ENCODE measurements around the gene ACIN1. TPM values are rescaled to one million over a fixed set of nuclear protein-coding genes. Genes with fewer than 3 reads are reported as not detected.

Gene ACIN1
- total and polyA plus RNA-seq, 10 donors: 59.2 to 228 (median 186) TPM

- intact Hi-C loops (cut with DNase I; ENCODE audit: low total_unique reads): no loop called here
- DNase-seq: no peak
- Histone ChIP-seq H3K9me3 (no peaks in the 10 kb centered on the region), H3K36me3 (peaks cover 0 to 46% (median 14%) of the 10 kb centered on the region in 6 donors), H3K4me1 (peaks cover 0 to 31% (median 9%) of the 10 kb centered on the region in 6 donors), H3K4me3 (no peak overlapping the region), H3K27ac (no peak overlapping the region), H3K27me3 (replicated peaks in 1 of 7) (no peaks in the 10 kb centered on the region)
- TF ChIP-seq POLR2A (IDR thresholded peaks at IDR 0.05) (no peak), CTCF (IDR thresholded peaks at IDR 0.05 in 8 of 11, conservative IDR thresholded peaks at IDR 0.05 in 3 of 11) (no peak), POLR2AphosphoS5 (IDR thresholded peaks at IDR 0.05) (no peak)
- 78 to 92% (median 86%) methylated on average over 9 of the region's 9 CpGs for WGBS, 5 donors
These were observed 73.5 kb downstream of the ACIN1 start for GRCh38 chr14:23021434-23021833.

GRCh38 chr14:23020143-23021128 lies 74.5 kb downstream of the ACIN1 start:
- Histone ChIP-seq H3K4me1 (peaks cover 0 to 21% (median 5%) of the 10 kb centered on the region in 6 donors), H3K27me3 (replicated peaks in 1 of 7) (no peaks in the 10 kb centered on the region), H3K27ac (no peak overlapping the region), H3K36me3 (peaks cover 0 to 36% (median 5%) of the 10 kb centered on the region in 6 donors), H3K9me3 (no peaks in the 10 kb centered on the region), H3K4me3 (no peak overlapping the region)
- DNase-seq: no peak
- TF ChIP-seq CTCF (IDR thresholded peaks at IDR 0.05 in 8 of 11, conservative IDR thresholded peaks at IDR 0.05 in 3 of 11) (no peak), POLR2A (IDR thresholded peaks at IDR 0.05) (no peak), POLR2AphosphoS5 (IDR thresholded peaks at IDR 0.05) (no peak)
- 84 to 95% (median 92%) methylated on average over 7 of the region's 7 CpGs for WGBS, 5 donors
- intact Hi-C loops (cut with DNase I; ENCODE audit: low total_unique reads): no loop called here

- DNase-seq: no peak
- intact Hi-C loops (cut with DNase I; ENCODE audit: low total_unique reads): no loop called here
- Histone ChIP-seq H3K4me3 (no peak overlapping the region), H3K27me3 (replicated peaks in 1 of 7) (no peaks in the 10 kb centered on the region), H3K9me3 (no peaks in the 10 kb centered on the region), H3K27ac (no peak overlapping the region), H3K36me3 (peaks cover 0 to 13% (median 0%) of the 10 kb centered on the region in 6 donors), H3K4me1 (peaks cover 0 to 10% (median 0%) of the 10 kb centered on the region in 6 donors)
- TF ChIP-seq POLR2AphosphoS5 (IDR thresholded peaks at IDR 0.05) (no peak), CTCF (IDR thresholded peaks at IDR 0.05 in 8 of 11, conservative IDR thresholded peaks at IDR 0.05 in 3 of 11) (no peak), POLR2A (IDR thresholded peaks at IDR 0.05) (no peak)
These were observed 76.8 kb downstream of the ACIN1 start for GRCh38 chr14:23018107-23018506.

- no peak for DNase-seq
- Histone ChIP-seq H3K27me3 (replicated peaks in 1 of 7) (no peaks in the 10 kb centered on the region), H3K27ac (no peak overlapping the region), H3K36me3 (peaks cover 0 to 12% (median 0%) of the 10 kb centered on the region in 6 donors), H3K9me3 (no peaks in the 10 kb centered on the region), H3K4me1 (no peaks in the 10 kb centered on the region), H3K4me3 (no peak overlapping the region)
- 88 to 93% (median 92%) methylated on average over 5 of the region's 5 CpGs for WGBS, 5 donors
- intact Hi-C loops (cut with DNase I; ENCODE audit: low total_unique reads): no loop called here
- no peak for TF ChIP-seq POLR2AphosphoS5 (IDR thresholded peaks at IDR 0.05)
- no peak for TF ChIP-seq CTCF (IDR thresholded peaks at IDR 0.05 in 8 of 11, conservative IDR thresholded peaks at IDR 0.05 in 3 of 11)
- TF ChIP-seq POLR2A (IDR thresholded peaks at IDR 0.05): no peak
These were observed 77.8 kb downstream of the ACIN1 start for GRCh38 chr14:23017091-23017490.

Data from spleen (tissue), 11 donors.